Fibroblast of skin of left biceps (primary cell): ENCODE data around the gene PICK1.

Experiments used
- DNase-seq, 2 experiments: peaks; one replicate each; pipeline ENCODE4 v3.0.0-alpha.2; 2013; ENCODE audit warnings: low read depth in 2 of 2

The PICK1 gene

GRCh38 chr22:38087855-38088254 lies 30.7 kb downstream of the PICK1 start:
- no peak for DNase-seq

GRCh38 chr22:38088629-38089473 lies 31.6 kb downstream of the PICK1 start:
- no peak for DNase-seq

GRCh38 chr22:38089474-38089851 lies 32.3 kb downstream of the PICK1 start:
- no peak for DNase-seq

- no peak for DNase-seq
These were observed 39.9 kb downstream of the PICK1 start for GRCh38 chr22:38097058-38097457.

- DNase-seq: no peak
These were observed 40.6 kb downstream of the PICK1 start for GRCh38 chr22:38097557-38098409.

- peak in 1 of 2 experiments; percentile 12 for DNase-seq
These were observed 41.4 kb downstream of the PICK1 start for GRCh38 chr22:38098410-38099249.

- no peak for DNase-seq
These were observed 46.4 kb downstream of the PICK1 start for GRCh38 chr22:38103641-38104040.

- no peak for DNase-seq
These were observed 46.9 kb downstream of the PICK1 start for GRCh38 chr22:38104084-38104483.

GRCh38 chr22:38106814-38107578 lies 49.8 kb downstream of the PICK1 start:
- DNase-seq: no peak

- no peak for DNase-seq
These were observed 50.7 kb downstream of the PICK1 start for GRCh38 chr22:38107692-38108515.

GRCh38 chr22:38108561-38109319 lies 51.5 kb downstream of the PICK1 start:
- DNase-seq: no peak

GRCh38 chr22:38109371-38110001 lies 52.3 kb downstream of the PICK1 start:
- DNase-seq: no peak

- DNase-seq: no peak
These were observed 53.0 kb downstream of the PICK1 start, which contains the start of gene BAIAP2L2 for GRCh38 chr22:38110008-38110862. Gene BAIAP2L2, minus strand, starts transcription at chr22:38110684. Its CDS starts 159 bp downstream, at chr22:38110525.

GRCh38 chr22:38110863-38111852 lies 54.0 kb downstream of the PICK1 start:
- no peak for DNase-seq

- DNase-seq: no peak
These were observed 54.7 kb downstream of the PICK1 start for GRCh38 chr22:38111925-38112355.

GRCh38 chr22:38112381-38112780 lies 55.2 kb downstream of the PICK1 start:
- DNase-seq: no peak
